HT1080 (cell line): Measurements from ENCODE around the gene GSKIP. TPM values are rescaled to one million over a fixed set of nuclear protein-coding genes. Genes with fewer than 3 reads are reported as not detected.
A peak's percentile ranks its signal among the peaks of the same experiment; 100 is the strongest.

Experiments used
- DNase-seq: peaks from one replicate; pipeline ENCODE4 v3.0.0-alpha.2; 2015; ENCODE audit warnings: low read depth
- total RNA-seq: library from RNA; depleted of rRNA; stranded (reverse); fragments of >200 nt; shearing (Covaris generic); gene quantifications from 2 replicates; pipeline ENCODE4 v1.2.3, GENCODE V29; 2014

GSKIP gene
- total RNA-seq, 1 experiment from 2014 or later: 28.1 TPM

GRCh38 chr14:96376093-96376492 lies 12.8 kb downstream of the GSKIP start:
- no peak for DNase-seq

GRCh38 chr14:96380735-96381134 lies 17.4 kb downstream of the GSKIP start:
- DNase-seq: no peak

GRCh38 chr14:96383445-96383844 lies 20.1 kb downstream of the GSKIP start:
- DNase-seq: no peak

- DNase-seq: no peak
Measured at GRCh38 chr14:96384053-96384452, 20.7 kb downstream of the GSKIP start.

- DNase-seq: no peak
Measured at GRCh38 chr14:96384740-96385139, 21.4 kb downstream of the GSKIP start.

GRCh38 chr14:96385385-96385784 lies 22.1 kb downstream of the GSKIP start:
- DNase-seq: no peak

GRCh38 chr14:96390965-96391292 lies 27.6 kb downstream of the GSKIP start:
- DNase-seq: no peak

- DNase-seq: peak; percentile 75
Measured at GRCh38 chr14:96391293-96392118, 28.2 kb downstream of the GSKIP start.

- no peak for DNase-seq
Measured at GRCh38 chr14:96393071-96393691, 29.9 kb downstream of the GSKIP start.

GRCh38 chr14:96394047-96394815 lies 30.9 kb downstream of the GSKIP start:
- DNase-seq: no peak

- DNase-seq: no peak
Measured at GRCh38 chr14:96398432-96398831, 35.1 kb downstream of the GSKIP start.

- DNase-seq: no peak
Measured at GRCh38 chr14:96398921-96399320, 35.6 kb downstream of the GSKIP start.

- DNase-seq: no peak
Measured at GRCh38 chr14:96399405-96399804, 36.1 kb downstream of the GSKIP start.

GRCh38 chr14:96400495-96400894 lies 37.2 kb downstream of the GSKIP start:
- DNase-seq: no peak

- DNase-seq: no peak
Measured at GRCh38 chr14:96403409-96403808, 40.1 kb downstream of the GSKIP start.

- no peak for DNase-seq
Measured at GRCh38 chr14:96405677-96406076, 42.4 kb downstream of the GSKIP start.

GRCh38 chr14:96407935-96408570 lies 44.7 kb downstream of the GSKIP start:
- no peak for DNase-seq

- DNase-seq: no peak
Measured at GRCh38 chr14:96408608-96409007, 45.3 kb downstream of the GSKIP start.

- peak; percentile 81 for DNase-seq
Measured at GRCh38 chr14:96409701-96410100, 46.4 kb downstream of the GSKIP start.

- no peak for DNase-seq
Measured at GRCh38 chr14:96410119-96410518, 46.8 kb downstream of the GSKIP start.

- no peak for DNase-seq
Measured at GRCh38 chr14:96413526-96413925, 50.2 kb downstream of the GSKIP start.

GRCh38 chr14:96415559-96415958 lies 52.2 kb downstream of the GSKIP start:
- no peak for DNase-seq
